ENCODE results near the gene ZNF443. TPM values are rescaled to one million over a fixed set of nuclear protein-coding genes. Genes with fewer than 3 reads are reported as not detected.
"Not testable (repeated sequence)": the region's sequence is repeated elsewhere in the genome, so short reads cannot be mapped to it uniquely, and the experiment has no call there.

ZNF443 gene
- polyA plus RNA-seq, 3 donors = 10.2 to 13.3 (median 11.0) TPM

DNA sequence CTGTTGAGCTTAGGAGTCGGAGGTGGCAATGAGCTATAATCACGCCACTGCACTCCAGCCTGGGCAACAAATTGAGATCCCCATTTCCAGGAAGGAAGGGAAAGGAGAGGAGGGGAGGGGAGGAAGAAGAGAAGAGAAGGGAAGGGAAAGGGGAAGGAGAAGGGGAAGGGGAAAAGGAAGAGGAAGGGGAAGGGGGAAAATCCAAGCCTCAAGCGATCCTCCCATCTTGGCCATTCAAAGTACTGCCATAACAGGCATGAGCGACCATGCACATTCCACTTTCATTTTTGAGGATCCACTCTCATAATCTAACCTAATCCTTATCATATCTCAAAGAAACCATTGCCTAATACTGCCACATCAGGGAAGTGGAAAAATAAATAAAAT is 14.9 kb downstream of the ZNF443 start:
- no peak for DNase-seq

DNA sequence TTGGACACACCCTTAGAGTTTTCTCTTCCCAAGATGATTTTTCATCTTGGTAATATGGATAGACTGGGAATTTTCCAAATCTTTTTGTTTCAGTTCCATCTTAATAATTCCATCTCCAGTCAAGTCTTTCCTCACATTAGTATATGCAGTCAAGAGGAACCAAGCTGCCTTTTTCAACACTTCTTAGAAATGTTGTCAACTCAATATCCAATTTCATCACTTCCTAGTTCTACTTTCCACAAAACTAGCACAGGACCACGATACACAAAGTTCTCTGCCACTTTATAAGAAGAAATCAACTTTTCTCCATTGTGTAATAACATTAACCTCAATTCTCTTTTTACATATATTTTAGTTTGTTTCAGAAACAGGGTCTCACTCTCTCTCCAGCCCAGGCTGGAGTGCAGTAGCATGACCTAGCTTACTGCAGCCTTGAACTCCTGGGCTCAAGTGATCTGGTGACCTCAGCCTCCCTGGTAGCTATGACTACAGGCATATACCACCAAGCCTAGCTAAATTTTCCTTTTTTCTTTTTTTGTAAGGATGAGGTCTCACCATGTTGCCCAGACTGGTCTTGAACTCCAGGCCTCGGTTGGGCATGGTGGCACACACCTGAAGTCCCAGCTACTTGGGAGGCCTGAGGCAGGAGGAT is 15.5 kb downstream of the ZNF443 start:
- no peak for DNase-seq

DNA sequence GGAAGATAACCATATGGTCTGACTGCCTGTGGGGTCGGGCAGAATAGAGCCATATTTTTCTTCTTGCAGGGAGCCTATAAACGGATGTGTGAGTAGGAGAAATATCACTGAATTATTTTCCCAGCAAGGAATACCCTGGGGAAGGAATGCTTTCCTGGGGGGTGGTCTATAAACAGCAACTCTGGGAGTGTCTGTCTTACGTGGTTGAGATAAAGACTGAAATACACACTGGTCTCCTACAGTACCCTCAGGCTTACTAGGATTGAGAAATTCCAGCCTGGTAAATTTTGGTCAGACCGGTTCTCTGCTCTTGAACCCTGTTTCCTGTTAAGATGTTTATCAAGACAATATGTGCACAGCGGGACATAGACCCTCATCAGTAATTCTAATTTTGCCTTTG is 23.5 kb downstream of the ZNF443 start:
- not testable (repeated sequence) for DNase-seq

DNA sequence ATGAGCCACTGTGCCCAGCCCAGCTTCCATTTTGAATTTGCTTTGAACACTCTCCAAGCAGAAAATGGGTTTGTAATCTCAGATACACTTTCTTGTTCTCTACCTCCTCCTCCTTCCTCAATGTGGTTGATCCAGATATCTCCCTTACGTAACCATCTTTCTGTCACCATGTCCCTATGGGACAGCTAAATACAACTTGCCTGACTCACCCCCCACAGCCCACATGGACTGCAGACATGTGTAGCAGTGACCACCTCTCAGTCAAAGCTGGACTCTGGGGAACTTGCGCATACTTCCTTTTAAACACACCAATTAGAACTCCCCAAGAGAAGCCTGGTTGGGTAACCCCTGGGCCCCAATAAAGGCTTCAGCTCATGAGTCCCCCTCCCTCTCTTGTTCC is 28.9 kb downstream of the ZNF443 start:
- DNase-seq = no peak

DNA sequence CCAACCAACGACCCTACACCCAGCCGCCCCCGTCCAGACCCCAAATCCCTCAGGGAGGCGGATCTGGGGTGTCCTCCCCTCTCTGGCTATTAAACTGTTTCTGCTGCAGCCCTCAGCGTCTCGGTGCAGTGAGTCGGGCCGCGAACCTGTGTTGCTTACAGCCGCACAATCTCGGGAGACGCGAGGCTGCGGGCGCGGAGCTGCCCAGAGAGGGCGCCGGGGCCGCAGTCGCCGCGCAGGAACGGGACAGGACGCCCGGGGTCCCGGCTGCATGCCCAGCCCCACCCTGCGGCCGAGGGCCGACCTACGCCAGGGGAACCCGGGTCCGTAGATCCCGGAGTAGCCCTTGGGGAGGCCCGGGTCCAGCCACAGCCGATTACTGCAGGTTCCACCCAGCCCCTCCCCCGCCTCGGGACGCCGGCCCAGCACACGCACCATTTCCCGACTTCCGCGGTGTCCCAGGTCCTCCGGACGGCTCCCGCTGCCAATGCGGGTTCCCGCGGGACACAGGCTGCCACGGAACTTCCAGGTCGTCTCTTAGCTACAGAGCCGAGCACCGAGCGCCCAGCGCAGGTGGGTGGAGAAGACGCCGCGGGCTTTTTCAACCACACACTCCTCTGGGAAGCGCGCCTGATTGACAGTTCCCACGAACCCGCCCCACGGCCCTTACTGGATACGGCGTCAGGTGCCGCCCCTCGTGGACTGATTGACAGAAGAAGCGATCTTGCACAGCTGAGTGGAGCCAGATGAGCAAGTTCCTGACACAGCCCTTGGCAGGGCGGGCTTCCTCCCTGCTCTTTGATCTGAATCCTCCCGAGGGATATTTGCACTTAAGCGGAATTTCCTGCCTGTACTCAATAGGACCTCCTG is 40.0 kb downstream of the ZNF443 start, which contains the start of gene ZNF799:
Gene ZNF799 (minus strand): TSS at position 639 of the 870 bp plus-strand sequence. CDS start 201 bp downstream, at position 438.
- peak; percentile 96 for DNase-seq

DNA sequence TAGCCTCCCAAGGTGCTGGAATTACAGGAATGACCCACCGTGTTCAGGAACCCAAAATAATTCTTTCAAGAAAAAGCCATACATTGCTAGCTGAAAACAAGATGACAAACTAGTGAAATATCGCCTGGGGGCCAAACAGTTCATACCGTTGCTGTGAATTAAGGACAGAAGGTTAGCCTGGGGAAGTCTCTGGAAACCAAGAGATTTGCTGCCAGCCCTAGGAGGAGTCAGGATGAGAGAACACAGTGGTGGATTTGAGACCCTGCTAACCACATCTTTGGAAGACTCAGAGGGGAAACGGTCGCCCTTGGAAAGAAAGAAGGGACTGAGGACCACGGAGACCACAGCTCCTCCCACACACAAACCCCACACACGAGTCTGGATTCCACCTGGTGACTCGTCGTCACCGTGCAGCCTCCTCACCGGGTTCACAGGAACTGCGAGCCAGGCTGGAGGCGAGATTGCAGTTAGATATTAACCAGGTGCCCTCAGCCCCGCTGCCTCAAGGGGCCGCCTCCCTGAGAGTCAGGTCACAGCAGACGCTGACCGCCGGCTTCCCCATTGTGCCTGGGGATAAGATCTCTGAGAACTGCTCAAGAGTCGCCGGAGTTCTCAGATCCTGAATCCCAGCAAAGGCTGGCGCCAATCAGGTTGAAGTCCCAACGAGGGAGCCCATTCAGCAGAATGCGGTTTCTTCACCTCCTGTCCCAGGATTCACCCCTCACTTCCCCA is 40.8 kb downstream of the ZNF443 start:
- DNase-seq = peak; percentile 12

DNA sequence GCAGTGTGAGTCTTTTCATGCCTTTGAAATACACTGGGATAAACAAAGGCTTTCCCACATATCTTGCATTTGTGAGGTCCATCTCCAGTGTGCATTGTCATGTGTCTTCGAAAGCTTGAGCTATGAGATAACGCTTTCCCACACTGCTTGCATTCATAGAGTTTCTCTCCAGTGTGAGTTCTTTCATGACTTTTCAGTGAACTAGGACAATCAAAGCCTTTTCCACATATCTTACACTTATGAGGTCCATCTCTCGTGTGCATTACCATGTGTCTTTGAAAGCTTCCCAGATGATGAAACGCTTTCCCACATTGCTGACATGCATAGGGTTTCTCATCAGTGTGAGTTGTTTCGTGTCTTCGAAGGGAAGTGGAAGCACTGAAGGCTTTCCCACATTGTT is 49.7 kb downstream of the ZNF443 start:
- DNase-seq = not testable (repeated sequence)

DNA sequence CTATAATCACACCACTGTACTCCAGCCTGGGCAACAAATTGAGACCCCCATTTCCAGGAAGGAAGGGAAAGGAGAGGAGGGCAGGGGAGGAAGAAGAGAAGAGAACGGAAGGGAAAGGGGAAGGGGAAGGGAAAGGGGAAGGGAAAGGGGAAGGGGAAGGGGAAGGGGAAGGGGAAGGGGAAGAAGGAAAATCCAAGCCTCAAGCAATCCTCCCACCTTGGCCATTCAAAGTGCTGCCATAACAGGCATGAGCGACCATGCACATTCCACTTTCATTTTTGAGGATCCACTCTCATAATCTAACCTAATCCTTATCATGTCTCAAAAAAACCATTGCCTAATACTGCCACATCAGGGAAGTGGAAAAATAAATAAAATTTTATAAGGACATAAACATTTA is 54.5 kb downstream of the ZNF443 start:
- DNase-seq = not testable (repeated sequence)

DNA sequence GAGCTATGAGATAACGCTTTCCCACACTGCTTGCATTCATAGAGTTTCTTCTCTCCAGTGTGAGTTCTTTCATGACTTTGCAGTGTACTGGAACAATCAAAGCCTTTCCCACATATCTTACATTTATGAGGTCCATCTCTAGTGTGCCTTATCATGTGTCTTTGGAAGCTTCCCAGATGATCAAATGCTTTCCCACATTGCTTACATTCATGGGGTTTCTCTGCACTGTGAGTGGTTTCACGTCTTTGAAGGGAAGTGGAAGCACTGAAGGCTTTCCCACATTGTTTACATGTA is 60.4 kb downstream of the ZNF443 start:
- no peak for DNase-seq

DNA sequence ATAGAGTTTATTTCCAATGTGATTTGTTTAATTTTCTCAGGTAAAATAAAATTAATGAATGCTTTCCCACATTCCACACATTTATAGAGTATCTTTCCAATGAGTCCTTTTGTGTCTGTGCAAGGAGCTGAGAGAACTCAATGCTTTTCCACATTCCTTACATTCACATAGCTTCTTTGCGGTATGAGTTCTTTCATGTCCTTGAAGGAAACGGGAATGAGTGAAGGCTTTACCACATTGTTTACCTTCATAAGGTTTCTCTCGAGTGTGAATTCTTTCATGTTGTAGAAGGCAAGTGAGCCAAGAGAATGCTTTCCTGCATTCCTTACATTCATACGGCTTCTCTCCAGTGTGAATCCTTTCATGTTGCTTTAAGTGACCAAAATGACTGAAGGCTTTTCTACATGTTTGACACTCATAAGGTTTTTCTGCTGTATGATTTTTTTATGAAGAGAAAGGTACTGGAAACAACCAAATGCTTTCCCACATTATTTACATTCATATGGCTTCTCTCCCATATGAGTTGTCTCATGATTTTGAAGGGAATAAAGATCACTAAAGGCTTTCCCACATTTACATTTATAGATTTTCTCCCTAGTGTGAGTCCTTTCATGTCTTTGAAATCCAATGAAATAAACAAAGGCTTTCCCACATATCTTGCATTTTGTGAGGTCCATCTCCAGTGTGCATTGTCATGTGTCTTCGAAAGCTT is 60.9 kb downstream of the ZNF443 start:
- DNase-seq = no peak

Other genes starting within 250 kb of the ZNF443 start
- gene ZNF44, start 146.1 kb downstream of the ZNF443 start, polyA plus RNA-seq (ENCODE audit: insufficient read length in 3 of 3) = 10 to 100 TPM; 43.6 to 70.9 (median 54.3) TPM
- gene ZNF563, start 107.4 kb downstream of the ZNF443 start, polyA plus RNA-seq (ENCODE audit: insufficient read length in 3 of 3) = 1 to 10 TPM; 3.6 to 5.1 (median 4.2) TPM
- gene ZNF442, start 75.3 kb downstream of the ZNF443 start, polyA plus RNA-seq (ENCODE audit: insufficient read length in 3 of 3) = 1 to 10 TPM; 5.7 to 6.4 (median 6.1) TPM
- gene ZNF799, start 39.8 kb downstream of the ZNF443 start, polyA plus RNA-seq (ENCODE audit: insufficient read length in 3 of 3) = 1 to 10 TPM; 6.7 to 8.4 (median 7.6) TPM
- 10 to 100 TPM in 1 of 3 donors, 1 to 10 TPM in 2; 6.1 to 13.9 (median 7.5) TPM for gene ZNF709, start 43.8 kb upstream of the ZNF443 start, polyA plus RNA-seq (ENCODE audit: insufficient read length in 3 of 3)
- gene ZNF564, start 110.5 kb upstream of the ZNF443 start, polyA plus RNA-seq (ENCODE audit: insufficient read length in 3 of 3) = 10 to 100 TPM; 12.0 to 13.6 (median 12.7) TPM
- 1 to 10 TPM; 4.2 to 5.8 (median 5.6) TPM for gene ZNF490, start 169.8 kb upstream of the ZNF443 start, polyA plus RNA-seq (ENCODE audit: insufficient read length in 3 of 3)
- gene ZNF791, start 169.9 kb upstream of the ZNF443 start, polyA plus RNA-seq (ENCODE audit: insufficient read length in 3 of 3) = 10 to 100 TPM; 14.8 to 26.2 (median 22.0) TPM
- gene MAN2B1, start 225.7 kb upstream of the ZNF443 start, polyA plus RNA-seq (ENCODE audit: insufficient read length in 3 of 3) = 10 to 100 TPM; 31.3 to 41.3 (median 37.8) TPM
- 10 to 100 TPM; 19.7 to 27.9 (median 27.8) TPM for gene WDR83, start 225.8 kb upstream of the ZNF443 start, polyA plus RNA-seq (ENCODE audit: insufficient read length in 3 of 3)
- gene DHPS, start 240.9 kb upstream of the ZNF443 start, polyA plus RNA-seq (ENCODE audit: insufficient read length in 3 of 3) = 10 to 100 TPM; 83.0 to 91.7 (median 87.7) TPM
- gene GNG14, start 247.0 kb upstream of the ZNF443 start, polyA plus RNA-seq (ENCODE audit: insufficient read length in 3 of 3) = under 1 TPM in 2 of 3 donors, not detected in 1; 0.28 to 0.68 TPM